Measurements from ENCODE around the gene PSG6. TPM values are rescaled to one million over a fixed set of nuclear protein-coding genes. Genes with fewer than 3 reads are reported as not detected.
"Not testable (repeated sequence)": the region's sequence is repeated elsewhere in the genome, so short reads cannot be mapped to it uniquely, and the experiment has no call there.

Gene PSG6
- total and polyA plus RNA-seq, 2 donors (not counting 1 experiment from before 2014, with no cell fraction given): 0.17 to 0.76 TPM

GRCh38 chr19:42923106-42923505 is 5.4 kb upstream of the PSG6 start:
- H3K79me2 ChIP-seq (ENCODE audit: control insufficient read depth, insufficient read depth, low read length); H3K27me3 ChIP-seq (ENCODE audit: control insufficient read depth, insufficient read depth, low read length); H3K27ac ChIP-seq (ENCODE audit: insufficient read depth, low read length); H3K9ac ChIP-seq (ENCODE audit: insufficient read depth, low read length); H3K4me1 ChIP-seq (ENCODE audit: control insufficient read depth, extremely low read depth, insufficient read depth, low read length); H3K36me3 ChIP-seq (ENCODE audit: control insufficient read depth, insufficient read depth, low read length); H3K4me3 ChIP-seq (replicated peaks in 1 of 4; ENCODE audit: control extremely low read depth in 1 of 4, insufficient read depth in 1 of 4, low read depth in 3 of 4, low read length in 4 of 4); H3K4me2 ChIP-seq (ENCODE audit: extremely low read depth, insufficient read depth, low read length); H4K20me1 ChIP-seq (ENCODE audit: control insufficient read depth, extremely low read depth, insufficient read depth, low read length); H2AFZ ChIP-seq (ENCODE audit: low read length); H3K9me3 ChIP-seq (ENCODE audit: control insufficient read depth, insufficient read depth, low read depth, low read length): not testable (repeated sequence)
- peak; percentile 63 to 74 for TF ChIP-seq CTCF (conservative IDR thresholded peaks at IDR 0.05 in 1 of 2, IDR thresholded peaks at IDR 0.05 in 1 of 2; ENCODE audit: low read depth in 1 of 2, low read length in 2 of 2)
- DNase-seq (ENCODE audit: low read depth in 2 of 2): peak; percentile 38 to 58

GRCh38 chr19:42920971-42921370 is 3.3 kb upstream of the PSG6 start:
- not testable (repeated sequence) for H3K27me3 ChIP-seq (ENCODE audit: control insufficient read depth, insufficient read depth, low read length); H4K20me1 ChIP-seq (ENCODE audit: control insufficient read depth, extremely low read depth, insufficient read depth, low read length); H3K9ac ChIP-seq (ENCODE audit: insufficient read depth, low read length); H3K27ac ChIP-seq (ENCODE audit: insufficient read depth, low read length); DNase-seq (ENCODE audit: low read depth in 2 of 2); H3K4me2 ChIP-seq (ENCODE audit: extremely low read depth, insufficient read depth, low read length); H3K4me1 ChIP-seq (ENCODE audit: control insufficient read depth, extremely low read depth, insufficient read depth, low read length); H3K9me3 ChIP-seq (ENCODE audit: control insufficient read depth, insufficient read depth, low read depth, low read length); H3K36me3 ChIP-seq (ENCODE audit: control insufficient read depth, insufficient read depth, low read length); H3K4me3 ChIP-seq (replicated peaks in 1 of 4; ENCODE audit: control extremely low read depth in 1 of 4, insufficient read depth in 1 of 4, low read depth in 3 of 4, low read length in 4 of 4); H2AFZ ChIP-seq (ENCODE audit: low read length); H3K79me2 ChIP-seq (ENCODE audit: control insufficient read depth, insufficient read depth, low read length)

DNA sequence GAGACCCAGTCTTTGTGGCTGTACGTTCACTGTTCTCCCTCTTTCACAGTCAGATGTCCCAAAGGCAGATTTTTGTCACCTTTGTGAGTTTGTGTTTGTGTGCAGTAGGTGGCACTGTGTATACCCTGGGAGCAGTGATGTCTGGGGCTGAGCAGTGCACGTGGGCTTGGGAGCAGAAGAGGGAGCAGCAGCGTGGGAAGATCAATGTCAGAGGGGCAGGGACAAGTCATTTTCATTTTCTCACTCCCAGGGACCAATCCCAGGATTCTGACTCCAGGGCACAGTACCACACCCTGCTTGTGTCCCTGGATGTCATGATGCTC is 2.0 kb upstream of the PSG6 start:
- H3K27me3 ChIP-seq (ENCODE audit: control insufficient read depth, insufficient read depth, low read length): no peaks in the 10 kb centered on the region
- no peaks in the 10 kb centered on the region for H4K20me1 ChIP-seq (ENCODE audit: control insufficient read depth, extremely low read depth, insufficient read depth, low read length)
- no peak overlapping the region for H3K4me3 ChIP-seq (replicated peaks in 1 of 4; ENCODE audit: control extremely low read depth in 1 of 4, insufficient read depth in 1 of 4, low read depth in 3 of 4, low read length in 4 of 4)
- H3K9ac ChIP-seq (ENCODE audit: insufficient read depth, low read length): no peak overlapping the region
- no peak for DNase-seq (ENCODE audit: low read depth in 2 of 2)
- no peaks in the 10 kb centered on the region for H3K79me2 ChIP-seq (ENCODE audit: control insufficient read depth, insufficient read depth, low read length)
- H3K4me1 ChIP-seq (ENCODE audit: control insufficient read depth, extremely low read depth, insufficient read depth, low read length): no peaks in the 10 kb centered on the region
- no peak overlapping the region for H2AFZ ChIP-seq (ENCODE audit: low read length)
- TF ChIP-seq CTCF (conservative IDR thresholded peaks at IDR 0.05 in 1 of 2, IDR thresholded peaks at IDR 0.05 in 1 of 2; ENCODE audit: low read depth in 1 of 2, low read length in 2 of 2) (no peak), EZH2 (IDR thresholded peaks at IDR 0.05; ENCODE audit: low read length, missing control alignments) (no peak)
- H3K4me2 ChIP-seq (ENCODE audit: extremely low read depth, insufficient read depth, low read length): no peak overlapping the region
- H3K9me3 ChIP-seq (ENCODE audit: control insufficient read depth, insufficient read depth, low read depth, low read length): no peaks in the 10 kb centered on the region
- H3K36me3 ChIP-seq (ENCODE audit: control insufficient read depth, insufficient read depth, low read length): no peaks in the 10 kb centered on the region
- no peak overlapping the region for H3K27ac ChIP-seq (ENCODE audit: insufficient read depth, low read length)
